ENCODE measurements around the gene S100A7. TPM values are rescaled to one million over a fixed set of nuclear protein-coding genes. Genes with fewer than 3 reads are reported as not detected.

The S100A7 gene
- total and polyA plus RNA-seq, 2 of the 8 experiments (the other 6 are each of a cell fraction or from before 2014, with no cell fraction given) = not detected

- Histone ChIP-seq H4K91ac (replicated peaks; ENCODE audit: insufficient read length, low read length) (no peak overlapping the region), H3K79me1 (ENCODE audit: low read depth, low read length) (no peaks in the 10 kb centered on the region), H3K4me1 (replicated peaks in 1 of 4; ENCODE audit: control insufficient read depth in 3 of 4, insufficient read depth in 4 of 4, low read length in 3 of 4) (peaks cover 0 to 6% (median 2%) of the 10 kb centered on the region in 4 experiments; a peak in 4 of 7 replicates), H4K5ac (ENCODE audit: insufficient read length, low read depth, low read length) (no peak overlapping the region), H3K56ac (replicated peaks; ENCODE audit: insufficient read length, low read depth, low read length) (no peak overlapping the region), H3K27ac (ENCODE audit: low read depth, low read length) (0 out of 2 replicates have a peak overlapping the region, but pooled peaks have one; percentile 38), H2BK15ac (ENCODE audit: low read length) (no peak overlapping the region), H3K14ac (ENCODE audit: insufficient read length) (no peak overlapping the region), H2BK120ac (replicated peaks; ENCODE audit: low read depth, low read length) (no peak overlapping the region), H4K20me1 (replicated peaks in 1 of 2; ENCODE audit: control insufficient read depth in 1 of 2, insufficient read depth in 2 of 2, low read length in 2 of 2) (no peaks in the 10 kb centered on the region), H3K23ac (ENCODE audit: insufficient read length) (no peak overlapping the region), H3K4me3 (ENCODE audit: extremely low read depth in 1 of 4, insufficient read depth in 2 of 4, low read depth in 3 of 4, low read length in 4 of 4) (no peak overlapping the region), H3K27me3 (replicated peaks in 1 of 4; ENCODE audit: control insufficient read depth in 3 of 4, extremely low read depth in 1 of 4, insufficient read depth in 3 of 4, low read length in 3 of 4) (no peaks in the 10 kb centered on the region), H3K23me2 (ENCODE audit: low read depth, low read length) (no peaks in the 10 kb centered on the region), H3K4me2 (ENCODE audit: insufficient read depth in 1 of 2, low read depth in 2 of 2, low read length in 2 of 2) (0 out of 4 replicates have a peak overlapping the region, but pooled peaks of 1 of the 2 experiments have one; percentile 15), H3K9me3 (ENCODE audit: insufficient read depth in 2 of 2, low read depth in 1 of 2, low read length in 1 of 2) (no peaks in the 10 kb centered on the region), H3K9ac (replicated peaks in 1 of 4; ENCODE audit: extremely low read depth in 1 of 4, low read depth in 3 of 4, low read length in 3 of 4) (no peak overlapping the region), H3K18ac (ENCODE audit: extremely low read depth, low read length) (no peak overlapping the region), H2BK12ac (ENCODE audit: low read depth, low read length) (peak overlapping the region; percentile 82), H2BK20ac (ENCODE audit: low read length) (no peak overlapping the region), H2AK5ac (ENCODE audit: low read depth, low read length) (no peak overlapping the region), H2AFZ (ENCODE audit: low read length) (peak overlapping the region; percentile 65; the same call in 1 of the 2 replicates), H3K79me2 (ENCODE audit: control insufficient read depth in 1 of 2, insufficient read depth in 2 of 2, low read length in 2 of 2) (no peaks in the 10 kb centered on the region), H2BK5ac (ENCODE audit: low read depth, low read length) (peak overlapping the region; percentile 10; the same call in 1 of the 2 replicates), H3K4ac (replicated peaks; ENCODE audit: insufficient read length, low read depth, low read length) (no peak overlapping the region), H4K8ac (ENCODE audit: extremely low read depth, insufficient read depth, low read length) (0 out of 2 replicates have a peak overlapping the region, but pooled peaks have one; percentile 51), H3K36me3 (ENCODE audit: control insufficient read depth in 2 of 4, insufficient read depth in 4 of 4, low read length in 3 of 4) (no peaks in the 10 kb centered on the region)
- DNase-seq (ENCODE audit: low read depth in 1 of 2, low spot score in 2 of 2) (no peak), FAIRE-seq (no peak)
- POLR2A ChIA-PET (ENCODE audit: partially characterized antibody) = interaction anchor here (1.4 to 3.2 kb wide), 3 partner anchors 10 to 131 kb away, joined by 4 to 14 read pairs (median 5); partner anchors contain the start of gene S100A13
- CTCF ChIA-PET (ENCODE audit: partially characterized antibody) = interaction anchor here (0.6 to 21.4 kb wide), 48 partner anchors 9 to 300 kb away, joined by 3 to 360 read pairs (median 6); partner anchors contain the start of genes PGLYRP4, S100A1, S100A13 and S100A2
- WGBS, 2 experiments (ENCODE audit: extremely low coverage in 1 of 2, insufficient coverage in 1 of 2, insufficient read length in 1 of 2, insufficient replicate concordance in 2 of 2, low coverage in 1 of 2, low lambda C conversion rate in 2 of 2, missing lambda C conversion rate in 1 of 2) = 86% methylated on average over 6 of the region's 6 CpGs; no CpG with 5 or more reads in 1 of the 2 experiments
- no peak for TF ChIP-seq BCL11A (IDR thresholded peaks at IDR 0.05; ENCODE audit: low read depth in 2 of 2, low read length in 2 of 2)
- TF ChIP-seq, protein P1, sequence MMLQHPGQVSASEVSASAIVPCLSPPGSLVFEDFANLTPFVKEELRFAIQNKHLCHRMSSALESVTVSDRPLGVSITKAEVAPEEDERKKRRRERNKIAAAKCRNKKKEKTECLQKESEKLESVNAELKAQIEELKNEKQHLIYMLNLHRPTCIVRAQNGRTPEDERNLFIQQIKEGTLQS (IDR thresholded peaks at IDR 0.05; ENCODE audit: insufficient read depth, low read depth, low read length) = no peak
- no peak for TF ChIP-seq KDM1A (IDR thresholded peaks at IDR 0.05; ENCODE audit: borderline replicate concordance, low read length)
- TF ChIP-seq USF2 (IDR thresholded peaks at IDR 0.05; ENCODE audit: low read length) = no peak
- no peak for TF ChIP-seq SIRT6 (IDR thresholded peaks at IDR 0.05; ENCODE audit: low read length)
- TF ChIP-seq CHD2 (IDR thresholded peaks at IDR 0.05; ENCODE audit: low read length) = no peak
- no peak for TF ChIP-seq TAF1 (IDR thresholded peaks at IDR 0.05; ENCODE audit: low read depth, low read length)
- no peak for TF ChIP-seq EZH2 (IDR thresholded peaks at IDR 0.05; ENCODE audit: low read depth, low read length, severe bottlenecking)
- TF ChIP-seq SAP30 (IDR thresholded peaks at IDR 0.05; ENCODE audit: insufficient read depth, insufficient replicate concordance, low read length) = no peak
- TF ChIP-seq JUN (IDR thresholded peaks at IDR 0.05; ENCODE audit: low read depth, low read length) = no peak
- TF ChIP-seq KDM5A (IDR thresholded peaks at IDR 0.05; ENCODE audit: low read length) = no peak
- TF ChIP-seq JUND (IDR thresholded peaks at IDR 0.05; ENCODE audit: low read length) = no peak
Observed at GRCh38 chr1:153495536-153495935, 35.1 kb upstream of the S100A7 start.

All from H1 (cell line).